ENCODE measurements around the gene SUMF1.

The SUMF1 gene

GRCh38 chr3:4322635-4323034 is 144.4 kb downstream of the SUMF1 start:
- peaks cover 16% of the 10 kb centered on the region for H3K4me1 ChIP-seq (ENCODE audit: control insufficient read depth, insufficient read depth, low read length, unreplicated experiment)
- H3K79me2 ChIP-seq (ENCODE audit: control insufficient read depth, insufficient read depth, low read length, unreplicated experiment), result no peaks in the 10 kb centered on the region
- H3K27ac ChIP-seq (ENCODE audit: low read depth, low read length), result peak overlapping the region; percentile 50
- H3K27me3 ChIP-seq (ENCODE audit: insufficient read depth, low read length), result no peaks in the 10 kb centered on the region
- H2AFZ ChIP-seq (ENCODE audit: low read length, unreplicated experiment), result no peak overlapping the region
- no peak overlapping the region for H3K4me3 ChIP-seq (ENCODE audit: low read depth, low read length)
- no peaks in the 10 kb centered on the region for H3K36me3 ChIP-seq (ENCODE audit: insufficient read depth, low read length)

GRCh38 chr3:4321732-4322131 is 145.3 kb downstream of the SUMF1 start:
- Histone ChIP-seq H3K27me3 (ENCODE audit: insufficient read depth, low read length) (no peaks in the 10 kb centered on the region), H3K4me1 (ENCODE audit: control insufficient read depth, insufficient read depth, low read length, unreplicated experiment) (peaks cover 16% of the 10 kb centered on the region), H3K36me3 (ENCODE audit: insufficient read depth, low read length) (no peaks in the 10 kb centered on the region), H3K4me3 (ENCODE audit: low read depth, low read length) (no peak overlapping the region), H3K79me2 (ENCODE audit: control insufficient read depth, insufficient read depth, low read length, unreplicated experiment) (no peaks in the 10 kb centered on the region), H2AFZ (ENCODE audit: low read length, unreplicated experiment) (no peak overlapping the region), H3K27ac (ENCODE audit: low read depth, low read length) (no peak overlapping the region)

GRCh38 chr3:4320096-4320911 is 146.8 kb downstream of the SUMF1 start:
- Histone ChIP-seq H3K4me3 (ENCODE audit: low read depth, low read length) (no peak overlapping the region), H2AFZ (ENCODE audit: low read length, unreplicated experiment) (no peak overlapping the region), H3K27ac (ENCODE audit: low read depth, low read length) (no peak overlapping the region)

GRCh38 chr3:4314688-4315087 is 152.4 kb downstream of the SUMF1 start:
- Histone ChIP-seq H3K4me3 (ENCODE audit: low read depth, low read length) (no peak overlapping the region), H3K27ac (ENCODE audit: low read depth, low read length) (no peak overlapping the region), H3K4me1 (ENCODE audit: control insufficient read depth, insufficient read depth, low read length, unreplicated experiment) (peaks cover 3% of the 10 kb centered on the region), H3K27me3 (ENCODE audit: insufficient read depth, low read length) (no peaks in the 10 kb centered on the region), H3K79me2 (ENCODE audit: control insufficient read depth, insufficient read depth, low read length, unreplicated experiment) (no peaks in the 10 kb centered on the region), H2AFZ (ENCODE audit: low read length, unreplicated experiment) (no peak overlapping the region), H3K36me3 (ENCODE audit: insufficient read depth, low read length) (no peaks in the 10 kb centered on the region)

More at GRCh38 chr3:4320096-4320911, 146.8 kb downstream of the SUMF1 start:
- no peaks in the 10 kb centered on the region for H3K36me3 ChIP-seq (ENCODE audit: insufficient read depth, low read length)
- peaks cover 16% of the 10 kb centered on the region for H3K4me1 ChIP-seq (ENCODE audit: control insufficient read depth, insufficient read depth, low read length, unreplicated experiment)
- H3K27me3 ChIP-seq (ENCODE audit: insufficient read depth, low read length), result no peaks in the 10 kb centered on the region
- H3K79me2 ChIP-seq (ENCODE audit: control insufficient read depth, insufficient read depth, low read length, unreplicated experiment), result no peaks in the 10 kb centered on the region

GRCh38 chr3:4313606-4314293 is 153.3 kb downstream of the SUMF1 start:
- Histone ChIP-seq H3K27ac (ENCODE audit: low read depth, low read length) (no peak overlapping the region), H3K27me3 (ENCODE audit: insufficient read depth, low read length) (no peaks in the 10 kb centered on the region), H2AFZ (ENCODE audit: low read length, unreplicated experiment) (no peak overlapping the region), H3K36me3 (ENCODE audit: insufficient read depth, low read length) (no peaks in the 10 kb centered on the region), H3K79me2 (ENCODE audit: control insufficient read depth, insufficient read depth, low read length, unreplicated experiment) (no peaks in the 10 kb centered on the region), H3K4me1 (ENCODE audit: control insufficient read depth, insufficient read depth, low read length, unreplicated experiment) (peaks cover 3% of the 10 kb centered on the region), H3K4me3 (ENCODE audit: low read depth, low read length) (no peak overlapping the region)

- Histone ChIP-seq H3K27me3 (ENCODE audit: insufficient read depth, low read length) (no peaks in the 10 kb centered on the region), H3K4me3 (ENCODE audit: low read depth, low read length) (no peak overlapping the region), H3K27ac (ENCODE audit: low read depth, low read length) (no peak overlapping the region)
Observed at GRCh38 chr3:4311496-4311895, 155.6 kb downstream of the SUMF1 start.

More at GRCh38 chr3:4311496-4311895, 155.6 kb downstream of the SUMF1 start:
- H3K36me3 ChIP-seq (ENCODE audit: insufficient read depth, low read length), result no peaks in the 10 kb centered on the region
- no peaks in the 10 kb centered on the region for H3K79me2 ChIP-seq (ENCODE audit: control insufficient read depth, insufficient read depth, low read length, unreplicated experiment)
- peaks cover 3% of the 10 kb centered on the region for H3K4me1 ChIP-seq (ENCODE audit: control insufficient read depth, insufficient read depth, low read length, unreplicated experiment)
- H2AFZ ChIP-seq (ENCODE audit: low read length, unreplicated experiment), result no peak overlapping the region
